Measurements from ENCODE around the gene TCFL5. TPM values are rescaled to one million over a fixed set of nuclear protein-coding genes. Genes with fewer than 3 reads are reported as not detected.

The TCFL5 gene
- polyA plus RNA-seq, 3 donors: 0.38 to 3.5 (median 0.89) TPM

DNA sequence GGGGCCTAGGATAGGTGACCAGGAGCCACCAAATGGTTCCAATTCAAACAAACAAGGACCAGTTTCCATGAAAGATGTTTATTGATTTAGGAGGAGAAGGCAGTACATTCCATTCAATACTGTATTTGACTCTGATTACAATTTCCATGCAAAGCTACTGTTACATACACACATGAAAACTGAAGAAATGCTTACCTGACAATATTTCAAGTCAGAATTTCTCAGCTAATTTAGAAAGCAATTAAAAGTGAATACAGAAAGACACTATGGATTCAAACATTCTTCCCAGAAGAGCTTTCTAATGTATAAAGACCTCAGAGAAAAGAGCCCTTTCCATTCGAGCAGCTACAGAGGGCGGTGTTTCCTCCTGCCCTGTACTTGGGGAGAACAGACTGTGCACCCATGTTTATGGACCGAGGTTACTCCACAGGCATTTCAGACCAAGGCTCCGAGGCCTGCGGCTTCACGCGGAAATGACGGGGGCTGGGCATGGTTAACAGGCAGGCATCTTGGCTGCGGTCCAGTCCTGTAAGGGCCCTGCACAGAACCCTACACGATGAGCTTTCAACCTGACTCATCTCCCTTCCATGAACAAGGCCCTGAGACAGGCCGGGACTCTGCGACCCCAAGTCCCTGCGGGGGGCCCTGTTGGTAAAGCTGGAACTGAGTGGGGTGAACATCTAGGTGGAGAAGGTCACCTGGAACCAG, 25.7 kb upstream of the TCFL5 start:
- H3K27ac Mint-ChIP-seq: peak overlapping the region in 6 of 7 donors; percentile 3 to 62 (median 29)
- no peak overlapping the region for H3K4me3 ChIP-seq (replicated peaks in 1 of 3; ENCODE audit: low read depth in 2 of 3, low read length in 3 of 3)
- no peak overlapping the region for H3K27ac ChIP-seq (ENCODE audit: low read depth in 1 of 2, low read length in 2 of 2)
- peaks cover 66 to 74% of the 10 kb centered on the region in 2 donors for H3K36me3 ChIP-seq (replicated peaks in 1 of 2; ENCODE audit: control insufficient read depth in 1 of 2, insufficient read depth in 2 of 2, low read length in 2 of 2)
- TF ChIP-seq, protein P1, sequence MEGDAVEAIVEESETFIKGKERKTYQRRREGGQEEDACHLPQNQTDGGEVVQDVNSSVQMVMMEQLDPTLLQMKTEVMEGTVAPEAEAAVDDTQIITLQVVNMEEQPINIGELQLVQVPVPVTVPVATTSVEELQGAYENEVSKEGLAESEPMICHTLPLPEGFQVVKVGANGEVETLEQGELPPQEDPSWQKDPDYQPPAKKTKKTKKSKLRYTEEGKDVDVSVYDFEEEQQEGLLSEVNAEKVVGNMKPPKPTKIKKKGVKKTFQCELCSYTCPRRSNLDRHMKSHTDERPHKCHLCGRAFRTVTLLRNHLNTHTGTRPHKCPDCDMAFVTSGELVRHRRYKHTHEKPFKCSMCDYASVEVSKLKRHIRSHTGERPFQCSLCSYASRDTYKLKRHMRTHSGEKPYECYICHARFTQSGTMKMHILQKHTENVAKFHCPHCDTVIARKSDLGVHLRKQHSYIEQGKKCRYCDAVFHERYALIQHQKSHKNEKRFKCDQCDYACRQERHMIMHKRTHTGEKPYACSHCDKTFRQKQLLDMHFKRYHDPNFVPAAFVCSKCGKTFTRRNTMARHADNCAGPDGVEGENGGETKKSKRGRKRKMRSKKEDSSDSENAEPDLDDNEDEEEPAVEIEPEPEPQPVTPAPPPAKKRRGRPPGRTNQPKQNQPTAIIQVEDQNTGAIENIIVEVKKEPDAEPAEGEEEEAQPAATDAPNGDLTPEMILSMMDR (IDR thresholded peaks at IDR 0.05): no peak
- no peak overlapping the region for H3K4me3 Mint-ChIP-seq
- peaks cover 0 to 5% of the 10 kb centered on the region in 2 donors for H3K4me1 ChIP-seq (ENCODE audit: control insufficient read depth in 1 of 2, insufficient read depth in 2 of 2, low read length in 2 of 2)
- no peak overlapping the region for H3K4me2 ChIP-seq (replicated peaks; ENCODE audit: extremely low read depth, low read length, poor library complexity, severe bottlenecking)
- peak; percentile 12 to 38 (median 36) for DNase-seq
- no peaks in the 10 kb centered on the region for H3K9me3 ChIP-seq (replicated peaks in 1 of 2; ENCODE audit: control insufficient read depth in 1 of 2, insufficient read depth in 1 of 2, low read length in 2 of 2)
- peaks cover 5% of the 10 kb centered on the region for H3K4me1 Mint-ChIP-seq
- peaks cover 28% of the 10 kb centered on the region for H4K20me1 ChIP-seq (ENCODE audit: insufficient read depth, low read length)
- 38% methylated on average over 10 of the region's 13 CpGs for WGBS (ENCODE audit: insufficient coverage)
- peaks cover 61 to 75% of the 10 kb centered on the region in 2 donors for H3K36me3 Mint-ChIP-seq
- no peak overlapping the region for H2AFZ ChIP-seq (ENCODE audit: insufficient read depth, low read depth, low read length, poor library complexity, severe bottlenecking)
- no peaks in the 10 kb centered on the region for H3K79me2 ChIP-seq (ENCODE audit: insufficient read depth, low read length)
- no peaks in the 10 kb centered on the region for H3K9me3 Mint-ChIP-seq
- H3K9ac ChIP-seq (ENCODE audit: insufficient read depth, low read length, poor library complexity, severe bottlenecking): peak overlapping the region; percentile 27
- H3K27me3 Mint-ChIP-seq (ENCODE audit: low read depth in 3 of 3): peaks cover 0 to 3% (median 0%) of the 10 kb centered on the region in 3 donors
- no peaks in the 10 kb centered on the region for H3K27me3 ChIP-seq (ENCODE audit: control insufficient read depth in 2 of 2, insufficient read depth in 2 of 2, low read length in 2 of 2)
- intact Hi-C loops (cut with micrococcal nuclease): no loop called here

DNA sequence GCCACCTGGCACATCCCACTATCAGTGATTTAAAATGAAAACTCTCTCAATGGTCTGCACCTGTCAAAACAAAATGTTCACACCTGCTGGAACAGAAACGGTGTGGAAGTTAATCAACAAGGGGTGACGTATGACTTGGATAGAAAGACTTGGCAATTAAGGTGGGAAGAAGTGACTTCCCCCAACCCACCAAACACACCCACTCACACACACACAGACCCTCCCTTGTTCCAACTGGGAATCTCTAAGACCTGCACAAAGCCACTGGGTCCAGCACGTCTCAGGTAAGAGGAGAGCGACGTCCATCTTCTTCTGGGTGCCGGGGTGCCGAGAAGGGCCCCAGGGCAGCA, 25.1 kb upstream of the TCFL5 start:
- TF ChIP-seq, protein P1 (IDR thresholded peaks at IDR 0.05): no peak
- Mint-ChIP-seq H3K36me3 (peaks cover 61 to 75% of the 10 kb centered on the region in 2 donors), H3K27me3 (ENCODE audit: low read depth in 3 of 3) (peaks cover 0 to 3% (median 0%) of the 10 kb centered on the region in 3 donors), H3K9me3 (peaks cover 0 to 2% (median 0%) of the 10 kb centered on the region in 7 donors), H3K27ac (peak overlapping the region in 1 of 7 donors; percentile 45), H3K4me1 (peaks cover 5% of the 10 kb centered on the region), H3K4me3 (no peak overlapping the region)
- H3K4me2 ChIP-seq (replicated peaks; ENCODE audit: extremely low read depth, low read length, poor library complexity, severe bottlenecking): no peak overlapping the region
- no peaks in the 10 kb centered on the region for H3K79me2 ChIP-seq (ENCODE audit: insufficient read depth, low read length)
- peaks cover 0 to 5% of the 10 kb centered on the region in 2 donors for H3K4me1 ChIP-seq (ENCODE audit: control insufficient read depth in 1 of 2, insufficient read depth in 2 of 2, low read length in 2 of 2)
- no peak overlapping the region for H3K9ac ChIP-seq (ENCODE audit: insufficient read depth, low read length, poor library complexity, severe bottlenecking)
- H2AFZ ChIP-seq (ENCODE audit: insufficient read depth, low read depth, low read length, poor library complexity, severe bottlenecking): no peak overlapping the region
- no peak overlapping the region for H3K27ac ChIP-seq (ENCODE audit: low read depth in 1 of 2, low read length in 2 of 2)
- peaks cover 65 to 74% of the 10 kb centered on the region in 2 donors for H3K36me3 ChIP-seq (replicated peaks in 1 of 2; ENCODE audit: control insufficient read depth in 1 of 2, insufficient read depth in 2 of 2, low read length in 2 of 2)
- H3K9me3 ChIP-seq (replicated peaks in 1 of 2; ENCODE audit: control insufficient read depth in 1 of 2, insufficient read depth in 1 of 2, low read length in 2 of 2): no peaks in the 10 kb centered on the region
- no peak for DNase-seq
- H3K4me3 ChIP-seq (replicated peaks in 1 of 3; ENCODE audit: low read depth in 2 of 3, low read length in 3 of 3): no peak overlapping the region
- H4K20me1 ChIP-seq (ENCODE audit: insufficient read depth, low read length): peaks cover 28% of the 10 kb centered on the region
- intact Hi-C loops (cut with micrococcal nuclease): no loop called here
- 94% methylated on average over 5 of the region's 7 CpGs for WGBS (ENCODE audit: insufficient coverage)
- H3K27me3 ChIP-seq (ENCODE audit: control insufficient read depth in 2 of 2, insufficient read depth in 2 of 2, low read length in 2 of 2): no peaks in the 10 kb centered on the region

All from CD14-positive monocyte (primary cell).